Putamen (tissue), 1 donor: ENCODE data around the gene TRMT6.

Experiments used
- DNase-seq: peaks from one replicate; pipeline ENCODE4 v3.0.0-alpha.2; 2016; ENCODE audit warnings: low spot score

TRMT6 gene

DNA sequence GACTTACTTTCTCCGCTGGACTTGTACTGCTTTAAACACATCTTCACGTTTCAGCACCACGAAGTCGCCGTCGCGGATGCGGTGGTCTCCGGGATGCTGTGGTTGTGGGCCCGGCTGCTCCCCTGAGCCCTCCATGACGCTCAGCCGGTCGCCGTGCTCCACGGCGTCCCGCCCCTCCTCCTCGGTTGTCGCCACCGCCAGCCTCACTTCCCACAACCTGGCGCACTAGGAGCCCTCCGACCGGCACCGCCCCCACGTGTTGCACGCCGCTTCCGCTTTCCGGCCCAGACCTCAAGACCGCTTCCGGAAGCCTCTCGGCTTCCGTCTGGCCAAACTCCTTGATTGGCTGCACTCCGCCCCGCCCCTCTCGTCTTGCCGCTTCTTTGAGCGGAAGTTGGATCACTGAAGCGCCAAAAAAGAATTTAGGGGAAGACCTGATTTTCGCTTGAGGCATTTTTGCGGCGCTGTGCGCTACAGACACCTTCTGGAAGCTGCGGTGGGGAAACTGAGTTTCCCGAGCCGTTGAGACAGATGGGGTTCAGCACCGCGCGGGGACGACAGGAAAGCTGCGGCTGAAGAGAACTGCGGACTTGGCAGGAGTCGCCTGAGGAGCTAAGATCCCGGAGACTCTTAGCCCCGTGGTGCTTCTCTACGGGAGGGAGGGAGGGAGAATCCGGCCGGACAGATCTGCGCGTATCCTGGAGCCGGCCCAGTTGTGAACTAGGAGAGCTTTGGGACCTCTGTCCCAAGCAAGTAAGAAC lies at the start of gene TRMT6, which contains the start of gene MCM8:
Gene TRMT6 (minus strand): TSS at position 263 of the 761 bp plus-strand sequence. CDS start 128 bp downstream, at position 135.
Gene MCM8 (plus strand): TSS at position 382 of the 761 bp plus-strand sequence. CDS start 1,364 bp downstream, outside the sequence.
- DNase-seq = peak; percentile 93

DNA sequence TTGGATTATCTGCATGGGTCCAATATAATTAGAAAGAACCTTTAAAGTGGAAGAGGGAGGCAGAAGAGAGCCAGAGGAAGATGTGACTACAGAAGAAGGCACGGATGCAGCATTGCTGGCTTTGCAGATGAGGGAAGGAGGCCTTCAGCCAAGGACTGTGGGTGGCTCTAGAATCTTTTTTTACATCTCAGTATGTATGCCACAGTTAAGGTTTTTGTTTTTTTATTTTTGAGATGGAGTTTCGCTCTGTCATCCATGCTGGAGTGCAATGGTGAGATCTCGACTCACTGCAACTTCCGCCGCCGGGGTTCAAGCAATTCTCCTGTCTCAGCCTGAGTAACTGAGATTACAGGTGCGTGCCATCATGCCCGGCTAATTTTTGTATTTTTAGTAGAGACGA lies 49.5 kb upstream of the TRMT6 start:
- no peak for DNase-seq

GRCh38 chr20:5996765-5997164 lies 46.4 kb upstream of the TRMT6 start:
- DNase-seq = no peak

GRCh38 chr20:5991623-5992441 lies 41.5 kb upstream of the TRMT6 start:
- DNase-seq = no peak

GRCh38 chr20:5990946-5991345 lies 40.6 kb upstream of the TRMT6 start:
- no peak for DNase-seq

GRCh38 chr20:5989539-5989938 lies 39.2 kb upstream of the TRMT6 start:
- DNase-seq = no peak

DNA sequence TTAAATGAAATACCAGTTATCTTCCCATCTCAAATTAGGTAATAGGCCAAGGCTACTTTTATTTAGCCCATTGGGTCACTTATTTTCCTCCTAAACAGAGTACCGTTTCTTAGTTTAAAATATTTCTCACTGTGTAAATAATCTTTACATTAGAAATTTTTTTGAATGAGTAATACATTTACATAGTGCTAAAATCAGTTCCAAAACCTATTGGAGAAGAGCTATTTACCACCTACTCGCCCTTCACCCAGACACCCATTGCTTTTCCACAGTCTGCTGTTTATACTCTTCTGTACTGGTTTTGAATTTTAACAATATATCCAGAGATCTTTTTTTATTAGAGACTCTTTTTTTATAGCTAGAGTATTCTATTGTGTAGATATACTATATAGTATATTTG lies 37.0 kb upstream of the TRMT6 start:
- DNase-seq = no peak

DNA sequence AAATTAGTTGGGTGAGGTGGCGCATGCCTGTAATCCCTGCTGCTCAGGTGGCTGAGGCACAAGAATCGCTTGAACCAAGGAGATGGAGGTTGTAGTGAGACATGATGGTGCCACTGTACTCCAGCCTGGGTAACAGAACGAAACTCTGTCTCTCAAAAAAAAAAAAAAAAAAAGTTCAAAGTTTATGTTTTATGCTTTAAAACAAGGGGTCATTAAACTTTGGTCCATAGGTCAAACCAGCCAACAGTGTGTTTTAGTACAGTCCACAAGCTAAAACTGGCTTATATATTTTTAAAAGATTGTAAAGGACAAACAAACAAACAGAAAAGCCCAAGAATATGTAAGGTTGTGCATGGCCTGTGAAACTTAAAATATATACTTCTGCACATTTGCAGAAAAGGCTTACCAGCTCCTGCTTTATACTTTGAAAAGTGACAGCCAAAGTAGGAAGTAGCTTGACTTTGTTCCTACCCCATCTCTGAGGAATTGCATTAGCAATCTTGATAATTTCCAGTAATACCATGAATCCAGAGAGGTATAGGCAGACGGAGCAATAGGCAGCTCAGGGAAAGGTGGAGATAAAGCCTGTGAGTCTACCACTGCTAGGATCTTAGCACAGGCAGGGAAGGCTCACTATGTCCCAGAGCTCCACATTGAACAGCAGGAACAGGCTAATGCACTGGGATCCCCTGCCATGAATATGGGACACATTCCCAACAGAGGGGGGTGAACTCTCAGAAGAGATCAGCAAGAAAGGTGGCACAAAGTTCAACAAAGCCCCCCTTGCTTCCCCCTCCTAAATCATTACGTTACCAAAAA lies 30.6 kb upstream of the TRMT6 start:
- DNase-seq = no peak

DNA sequence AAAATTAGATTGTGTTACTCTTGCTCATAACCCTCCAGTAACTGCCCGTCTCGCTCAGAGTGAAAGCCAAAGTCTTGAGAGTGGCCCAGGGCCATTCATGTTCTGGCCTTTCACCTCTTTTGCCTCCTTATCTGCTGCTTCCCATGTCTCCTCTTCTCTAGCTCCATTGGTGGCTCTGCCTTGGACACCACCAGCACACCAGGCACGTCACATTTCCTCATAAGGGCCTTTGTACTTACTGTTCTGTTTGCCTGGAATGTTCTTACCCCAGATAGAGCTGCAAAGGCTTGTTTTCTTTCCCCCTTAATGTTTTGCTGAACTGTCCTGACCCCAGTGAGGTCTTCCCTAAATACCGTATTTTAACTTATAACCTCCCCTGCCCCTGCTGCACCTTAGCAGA lies 29.5 kb upstream of the TRMT6 start:
- DNase-seq = no peak

- no peak for DNase-seq
These were observed 27.6 kb upstream of the TRMT6 start for GRCh38 chr20:5977975-5978374.

DNA sequence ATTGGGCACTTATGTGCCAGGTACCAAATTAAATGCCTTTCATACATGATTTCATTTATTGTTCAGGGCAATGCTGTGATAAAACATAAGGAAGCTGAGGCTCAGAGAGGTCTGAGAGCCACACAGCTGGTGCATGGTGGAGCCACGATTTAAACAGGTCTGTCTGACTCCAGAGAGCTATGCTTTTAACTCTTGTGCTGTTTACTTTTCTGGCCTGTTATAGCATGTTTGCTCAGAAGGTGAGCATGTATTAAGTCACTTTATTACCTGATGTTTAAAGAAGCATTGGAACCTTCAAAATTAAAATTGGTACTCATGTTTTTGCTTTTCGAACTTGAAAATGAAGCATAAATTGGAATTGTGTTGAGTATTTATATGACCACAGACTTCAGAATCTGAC lies 26.9 kb upstream of the TRMT6 start:
- DNase-seq = no peak

GRCh38 chr20:5975778-5976177 lies 25.4 kb upstream of the TRMT6 start:
- no peak for DNase-seq

- DNase-seq = no peak
These were observed 24.2 kb upstream of the TRMT6 start for GRCh38 chr20:5974531-5974930.

- DNase-seq = no peak
These were observed 23.6 kb upstream of the TRMT6 start for GRCh38 chr20:5973971-5974370.

GRCh38 chr20:5973172-5973571 lies 22.8 kb upstream of the TRMT6 start:
- no peak for DNase-seq

GRCh38 chr20:5971203-5971602 lies 20.9 kb upstream of the TRMT6 start:
- no peak for DNase-seq

DNA sequence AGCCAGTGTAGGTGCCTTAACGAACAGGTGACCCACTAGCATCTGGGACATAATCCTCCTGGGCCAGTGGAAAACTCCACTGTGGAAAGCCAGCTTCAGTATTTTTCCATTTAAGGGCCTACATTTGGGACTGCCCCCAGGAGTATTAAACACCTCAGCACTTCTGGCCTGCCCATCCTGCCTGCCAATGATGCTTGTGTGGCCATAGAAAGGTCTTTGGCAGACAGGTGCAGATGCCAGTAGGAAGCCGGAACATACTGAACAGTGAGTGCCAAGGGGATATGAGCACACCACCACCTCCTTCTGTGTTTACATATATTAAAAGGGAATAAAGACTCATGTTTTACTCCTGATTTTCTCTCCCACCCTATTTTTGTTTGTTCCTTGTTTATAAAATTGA lies 20.0 kb upstream of the TRMT6 start:
- DNase-seq = no peak

DNA sequence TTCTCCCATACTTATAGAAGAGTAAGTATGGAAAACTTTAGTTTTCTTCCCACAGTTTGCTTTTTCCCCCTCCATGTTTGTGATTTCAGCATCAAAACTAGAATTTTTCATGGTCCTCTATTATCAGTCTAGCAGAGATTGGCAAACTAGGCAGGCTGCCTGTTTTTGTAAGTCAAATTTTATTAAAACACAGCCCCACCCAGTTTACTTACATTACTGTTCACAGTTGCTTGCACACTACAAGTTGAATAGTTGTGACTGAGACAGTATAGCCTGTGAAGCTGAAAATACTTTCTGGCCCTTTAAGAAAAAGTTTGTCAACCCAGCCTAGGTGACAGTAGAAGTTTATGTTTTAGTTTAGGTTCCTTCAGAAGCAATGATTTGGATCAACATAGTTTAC lies 19.6 kb upstream of the TRMT6 start:
- DNase-seq = no peak

GRCh38 chr20:5969348-5969935 lies 19.1 kb upstream of the TRMT6 start:
- no peak for DNase-seq

GRCh38 chr20:5968462-5968861 lies 18.1 kb upstream of the TRMT6 start:
- no peak for DNase-seq

- no peak for DNase-seq
These were observed 17.1 kb upstream of the TRMT6 start for GRCh38 chr20:5967469-5967868.

DNA sequence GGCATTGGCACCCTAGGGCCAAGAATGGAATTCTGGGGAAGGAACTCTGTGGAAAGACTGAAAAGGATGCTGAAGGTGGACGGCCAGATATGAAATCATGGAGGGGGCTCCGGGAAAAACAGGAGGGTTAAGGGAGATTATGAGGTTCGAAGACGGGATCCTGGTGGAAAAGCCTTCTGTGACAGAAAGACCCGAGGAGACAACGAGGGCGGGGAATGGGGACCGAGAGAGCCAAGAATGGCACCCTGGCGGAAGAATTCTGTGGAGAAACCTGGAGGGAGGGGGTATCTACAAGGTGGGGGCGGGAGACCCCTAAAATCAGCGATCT lies 426 bp downstream of the TRMT6 start:
- no peak for DNase-seq
